ENCODE measurements around the gene DDT.

GRCh38 chr22:24009227-24010017 lies 35.2 kb upstream of the DDT start:
- TF ChIP-seq CTCF (conservative IDR thresholded peaks at IDR 0.05) (no peak), EZH2 (IDR thresholded peaks at IDR 0.05; ENCODE audit: low read depth) (no peak)

Measured in PC-9 (cell line).